ENCODE measurements around the gene EPHA6.

GRCh38 chr3:97264180-97264579, 449.8 kb downstream of the EPHA6 start:
- TF ChIP-seq CTCF (IDR thresholded peaks at IDR 0.05) = no peak
- no peak for TF ChIP-seq POLR2A (IDR thresholded peaks at IDR 0.05)
- TF ChIP-seq POLR2AphosphoS5 (IDR thresholded peaks at IDR 0.05) = no peak
